A549 (cell line): ENCODE measurements around the gene KIRREL1.

ENCODE experiments used
- ESRRA ChIP-seq: fragments of 150-350 bp; IDR thresholded peaks from 2 replicates; pipeline ENCODE4 v1.6.1; 2014; ENCODE audit warnings: mild to moderate bottlenecking, low read length, borderline replicate concordance
- FOSL2 ChIP-seq, 2 experiments: fragments of 450-650 bp in 1 of 2; fragments of >200 bp in 1 of 2; sonication (Bioruptor Twin) in 1 of 2; formaldehyde crosslinking; IDR thresholded peaks; 2 replicates each; pipeline versions ENCODE4 v1.5.0 to v1.6.1; 2016 to 2020; ENCODE audit warnings: mild to moderate bottlenecking in 1 of 2, moderate library complexity in 1 of 2
- MYC ChIP-seq: IDR thresholded peaks from 2 replicates; pipeline ENCODE4 v1.6.1; 2012; ENCODE audit warnings: mild to moderate bottlenecking, inconsistent platforms, low read length, improper control_type of control experiment, borderline replicate concordance
- PHF8 ChIP-seq: fragments of 200-600 bp; sonication (generic); IDR thresholded peaks from 2 replicates; pipeline ENCODE4 v1.6.1; 2016; ENCODE audit warnings: low read depth, mild to moderate bottlenecking, antibody characterized with exemption, moderate library complexity, borderline replicate concordance
- POLR2A ChIP-seq: IDR thresholded peaks from 2 replicates; pipeline ENCODE4 v1.6.1; 2012; ENCODE audit warnings: mild to moderate bottlenecking, low read length
- TF ChIP-seq, protein P1 (sequence below): fragments of >200 bp; sonication (Bioruptor Twin); formaldehyde crosslinking; IDR thresholded peaks from 3 replicates; pipeline ENCODE4 v1.5.1; 2016

DNA sequence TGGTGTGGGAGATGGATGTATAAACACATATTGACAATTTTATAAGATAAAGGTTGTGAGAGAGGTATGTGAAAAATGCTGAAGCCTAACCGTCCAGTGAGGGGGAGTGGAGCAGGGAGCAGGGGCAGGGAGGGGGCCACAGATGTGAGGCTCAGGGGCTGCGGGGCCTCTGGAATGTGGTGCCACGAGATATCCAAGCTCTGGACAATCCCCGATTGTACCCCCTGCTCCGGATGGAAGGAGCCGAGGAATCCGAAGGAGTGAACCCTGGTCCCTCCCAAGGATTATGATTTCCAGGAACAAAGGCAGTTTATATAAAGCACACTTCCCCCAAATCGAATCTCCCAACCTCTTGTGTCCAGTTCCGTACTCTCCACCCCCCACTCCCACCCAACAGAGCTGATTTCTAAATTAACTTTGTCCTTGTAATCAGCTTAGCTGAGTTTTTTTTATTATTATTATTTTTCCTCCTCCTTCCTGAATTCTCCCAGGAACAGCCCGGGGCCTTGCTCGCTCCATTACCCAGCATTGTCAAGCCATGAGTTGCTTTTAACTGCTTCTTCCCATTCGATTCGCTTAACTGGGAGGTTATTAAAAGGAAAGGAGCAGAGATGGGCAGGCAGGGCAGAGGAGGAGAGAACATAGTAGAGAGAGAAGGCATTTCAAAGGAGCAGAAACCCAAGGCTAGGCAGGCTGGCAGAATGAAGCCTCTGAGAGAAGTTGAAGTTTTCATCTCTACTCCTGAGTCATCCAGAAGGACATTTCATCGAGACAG, 9.4 kb downstream of the KIRREL1 start:
- TF ChIP-seq FOSL2 (IDR thresholded peaks at IDR 0.05) (no peak), FOSL2 (CRISPR knock-in tag; IDR thresholded peaks at IDR 0.05) (no peak), POLR2A (no peak), PHF8 (no peak), ESRRA (no peak), MYC (no peak)
- TF ChIP-seq, protein P1, sequence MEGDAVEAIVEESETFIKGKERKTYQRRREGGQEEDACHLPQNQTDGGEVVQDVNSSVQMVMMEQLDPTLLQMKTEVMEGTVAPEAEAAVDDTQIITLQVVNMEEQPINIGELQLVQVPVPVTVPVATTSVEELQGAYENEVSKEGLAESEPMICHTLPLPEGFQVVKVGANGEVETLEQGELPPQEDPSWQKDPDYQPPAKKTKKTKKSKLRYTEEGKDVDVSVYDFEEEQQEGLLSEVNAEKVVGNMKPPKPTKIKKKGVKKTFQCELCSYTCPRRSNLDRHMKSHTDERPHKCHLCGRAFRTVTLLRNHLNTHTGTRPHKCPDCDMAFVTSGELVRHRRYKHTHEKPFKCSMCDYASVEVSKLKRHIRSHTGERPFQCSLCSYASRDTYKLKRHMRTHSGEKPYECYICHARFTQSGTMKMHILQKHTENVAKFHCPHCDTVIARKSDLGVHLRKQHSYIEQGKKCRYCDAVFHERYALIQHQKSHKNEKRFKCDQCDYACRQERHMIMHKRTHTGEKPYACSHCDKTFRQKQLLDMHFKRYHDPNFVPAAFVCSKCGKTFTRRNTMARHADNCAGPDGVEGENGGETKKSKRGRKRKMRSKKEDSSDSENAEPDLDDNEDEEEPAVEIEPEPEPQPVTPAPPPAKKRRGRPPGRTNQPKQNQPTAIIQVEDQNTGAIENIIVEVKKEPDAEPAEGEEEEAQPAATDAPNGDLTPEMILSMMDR = no peak
